Osteoblast (primary cell): ENCODE measurements around the gene ECEL1. TPM values are rescaled to one million over a fixed set of nuclear protein-coding genes. Genes with fewer than 3 reads are reported as not detected.
"Not testable (repeated sequence)": the region's sequence is repeated elsewhere in the genome, so short reads cannot be mapped to it uniquely, and the experiment has no call there.

Experiments used
- DNase-seq: peaks from one replicate; pipeline ENCODE4 v3.0.0; 2011; ENCODE audit warnings: low spot score, mixed read lengths; ENCODE audit not compliant: insufficient read length; ENCODE audit errors: missing footprints
- H2AFZ ChIP-seq: 2 replicates; pipeline ENCODE4 v1.6.0; 2011; ENCODE audit warnings: mild to moderate bottlenecking, low read length
- H3K27ac ChIP-seq: 2 replicates; pipeline ENCODE4 v1.5.1; 2011; ENCODE audit warnings: mild to moderate bottlenecking, low read depth, low read length, moderate library complexity
- H3K27me3 ChIP-seq: 2 replicates; pipeline ENCODE4 v1.6.0; 2012; ENCODE audit warnings: mild to moderate bottlenecking, control low read depth, inconsistent platforms, low read length, moderate library complexity; ENCODE audit not compliant: insufficient read depth
- H3K36me3 ChIP-seq: 2 replicates; pipeline ENCODE4 v1.5.1; 2011; ENCODE audit warnings: mild to moderate bottlenecking, low read length, control low read depth, moderate library complexity; ENCODE audit not compliant: insufficient read depth
- H3K4me1 ChIP-seq: 2 replicates; pipeline ENCODE4 v1.5.1; 2011; ENCODE audit warnings: mild to moderate bottlenecking, low read length, control low read depth, moderate library complexity; ENCODE audit not compliant: insufficient read depth
- H3K4me2 ChIP-seq: 2 replicates; pipeline ENCODE4 v1.6.0; 2011; ENCODE audit warnings: mild to moderate bottlenecking, low read length; ENCODE audit not compliant: insufficient read depth
- H3K4me3 ChIP-seq: fragments of 200-600 bp; sonication (generic); 3 replicates; pipeline ENCODE4 v1.5.1; 2012; ENCODE audit warnings: mild to moderate bottlenecking, low read length, inconsistent platforms; ENCODE audit not compliant: insufficient read depth
- H3K79me2 ChIP-seq: 2 replicates; pipeline ENCODE4 v1.6.0; 2012; ENCODE audit warnings: mild to moderate bottlenecking, low read length, control low read depth, inconsistent platforms; ENCODE audit not compliant: insufficient read depth
- H3K9me3 ChIP-seq: 2 replicates; pipeline ENCODE4 v1.5.1; 2011; ENCODE audit warnings: low read depth, low read length, control low read depth
- H4K20me1 ChIP-seq: 2 replicates; pipeline ENCODE4 v1.6.0; 2012; ENCODE audit warnings: mild to moderate bottlenecking, low read length, control low read depth; ENCODE audit not compliant: insufficient read depth
- total RNA-seq: library from RNA; depleted of rRNA; stranded (reverse); fragments of >200 nt; gene quantifications from 2 replicates; pipeline ENCODE4 v1.2.3, GENCODE V29; 2012
- TF ChIP-seq, protein P1 (sequence below): IDR thresholded peaks from 2 replicates; pipeline ENCODE4 v1.5.1; 2011; ENCODE audit warnings: mild to moderate bottlenecking, low read depth, low read length, moderate library complexity; ENCODE audit errors: extremely low read depth

Gene ECEL1
- total RNA-seq, 1 donor: not detected

- Histone ChIP-seq H3K27ac (no peak overlapping the region), H4K20me1 (no peaks in the 10 kb centered on the region), H2AFZ (no peak overlapping the region), H3K4me3 (no peak overlapping the region), H3K36me3 (no peaks in the 10 kb centered on the region), H3K79me2 (no peaks in the 10 kb centered on the region), H3K27me3 (peaks cover 4% of the 10 kb centered on the region), H3K4me2 (no peak overlapping the region), H3K4me1 (no peaks in the 10 kb centered on the region), H3K9me3 (no peaks in the 10 kb centered on the region)
- TF ChIP-seq, protein P1, sequence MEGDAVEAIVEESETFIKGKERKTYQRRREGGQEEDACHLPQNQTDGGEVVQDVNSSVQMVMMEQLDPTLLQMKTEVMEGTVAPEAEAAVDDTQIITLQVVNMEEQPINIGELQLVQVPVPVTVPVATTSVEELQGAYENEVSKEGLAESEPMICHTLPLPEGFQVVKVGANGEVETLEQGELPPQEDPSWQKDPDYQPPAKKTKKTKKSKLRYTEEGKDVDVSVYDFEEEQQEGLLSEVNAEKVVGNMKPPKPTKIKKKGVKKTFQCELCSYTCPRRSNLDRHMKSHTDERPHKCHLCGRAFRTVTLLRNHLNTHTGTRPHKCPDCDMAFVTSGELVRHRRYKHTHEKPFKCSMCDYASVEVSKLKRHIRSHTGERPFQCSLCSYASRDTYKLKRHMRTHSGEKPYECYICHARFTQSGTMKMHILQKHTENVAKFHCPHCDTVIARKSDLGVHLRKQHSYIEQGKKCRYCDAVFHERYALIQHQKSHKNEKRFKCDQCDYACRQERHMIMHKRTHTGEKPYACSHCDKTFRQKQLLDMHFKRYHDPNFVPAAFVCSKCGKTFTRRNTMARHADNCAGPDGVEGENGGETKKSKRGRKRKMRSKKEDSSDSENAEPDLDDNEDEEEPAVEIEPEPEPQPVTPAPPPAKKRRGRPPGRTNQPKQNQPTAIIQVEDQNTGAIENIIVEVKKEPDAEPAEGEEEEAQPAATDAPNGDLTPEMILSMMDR: no peak
- DNase-seq: no peak
Observed at GRCh38 chr2:232449964-232450363, 37.7 kb downstream of the ECEL1 start.

DNA sequence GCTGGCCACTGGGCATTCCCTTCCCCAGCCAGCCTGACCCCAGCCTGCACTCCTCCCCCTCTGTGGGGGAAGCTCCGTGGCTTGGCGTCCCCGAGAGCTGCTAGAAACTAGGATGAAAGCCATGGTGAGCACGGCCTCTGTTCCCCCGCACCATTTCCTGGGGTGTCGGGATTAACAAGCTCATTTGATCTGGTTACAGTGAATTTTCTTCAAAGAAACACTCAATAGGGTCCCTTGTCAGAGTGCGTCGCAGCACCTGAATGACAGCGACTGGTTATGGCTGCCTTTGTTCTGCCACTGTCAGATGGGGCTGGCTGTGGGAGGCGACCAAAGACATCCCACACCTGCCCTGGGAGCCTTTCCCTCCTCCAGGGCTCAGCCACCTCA, 39.3 kb downstream of the ECEL1 start:
- Histone ChIP-seq H3K4me2 (no peak overlapping the region), H3K79me2 (no peaks in the 10 kb centered on the region), H3K4me1 (no peaks in the 10 kb centered on the region), H3K27me3 (peaks cover 2% of the 10 kb centered on the region), H3K4me3 (no peak overlapping the region), H3K9me3 (no peaks in the 10 kb centered on the region), H3K36me3 (no peaks in the 10 kb centered on the region), H3K27ac (no peak overlapping the region), H4K20me1 (no peaks in the 10 kb centered on the region), H2AFZ (no peak overlapping the region)
- TF ChIP-seq, protein P1: no peak
- no peak for DNase-seq

DNA sequence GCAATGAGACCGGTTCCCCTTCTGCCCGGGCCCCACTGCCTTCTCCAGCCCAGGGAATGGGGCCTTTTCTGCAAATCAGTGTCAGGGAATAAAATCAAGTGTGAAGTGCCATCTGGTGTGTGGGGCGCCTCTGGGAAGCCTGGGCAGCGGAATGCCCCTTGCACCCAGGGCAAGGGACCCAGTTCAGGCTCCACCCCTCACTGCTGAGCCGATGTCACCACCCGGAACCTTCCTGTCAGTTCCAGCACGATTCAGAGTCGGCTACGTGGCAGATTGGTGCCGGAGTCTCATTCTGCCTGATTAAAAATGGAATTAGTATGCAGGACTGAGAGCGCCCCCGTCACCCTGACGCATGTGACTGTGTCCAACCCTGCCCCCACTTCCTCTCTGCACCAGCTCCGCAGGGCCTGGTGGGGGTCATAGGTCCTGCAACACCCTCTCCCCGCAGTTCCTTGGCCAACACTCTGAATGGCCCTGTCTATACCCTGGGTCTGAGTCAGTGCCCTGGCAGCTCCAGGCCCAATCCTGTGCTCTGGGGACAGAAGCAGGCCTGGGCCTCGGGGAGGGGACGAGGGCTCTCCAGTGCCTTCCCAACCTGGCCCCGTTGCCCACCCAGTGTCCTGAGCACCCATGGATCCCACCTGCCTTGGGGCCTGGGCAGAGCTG, 39.9 kb downstream of the ECEL1 start:
- TF ChIP-seq, protein P1: no peak
- Histone ChIP-seq H3K27me3 (no peaks in the 10 kb centered on the region), H3K9me3 (no peaks in the 10 kb centered on the region), H3K27ac (no peak overlapping the region), H3K4me3 (no peak overlapping the region), H3K4me2 (no peak overlapping the region), H2AFZ (no peak overlapping the region), H3K79me2 (no peaks in the 10 kb centered on the region), H4K20me1 (no peaks in the 10 kb centered on the region), H3K36me3 (no peaks in the 10 kb centered on the region), H3K4me1 (no peaks in the 10 kb centered on the region)
- DNase-seq: peak; percentile 72

DNA sequence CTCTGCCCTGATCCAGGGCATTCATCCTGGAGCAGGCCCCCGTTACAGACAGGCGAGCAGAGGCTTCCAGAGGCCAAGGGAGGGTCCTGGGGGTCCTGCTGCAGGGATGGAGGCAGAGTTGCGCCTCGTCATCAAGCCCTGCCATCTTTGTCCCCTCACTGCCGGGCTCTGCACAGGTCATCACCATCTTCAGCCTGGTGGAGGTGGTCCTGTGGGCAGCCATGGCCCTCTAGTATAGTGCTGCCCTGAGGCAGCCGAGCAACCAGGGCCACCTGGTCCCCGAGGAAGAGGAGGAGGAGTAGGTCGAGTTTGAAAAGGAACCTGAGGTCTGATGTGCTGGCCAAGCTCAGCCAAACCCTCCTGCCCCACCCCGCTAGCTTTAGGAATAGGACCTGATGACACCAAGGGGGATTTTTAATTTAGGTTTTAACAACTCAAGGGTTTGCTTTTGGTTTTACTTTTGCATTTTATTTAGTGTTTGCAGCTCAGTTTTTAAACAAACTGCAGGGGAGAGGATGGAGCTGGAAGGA, 40.5 kb downstream of the ECEL1 start:
- Histone ChIP-seq H3K4me3 (no peak overlapping the region), H3K9me3 (no peaks in the 10 kb centered on the region), H3K27ac (no peak overlapping the region), H3K36me3 (no peaks in the 10 kb centered on the region), H3K27me3 (no peaks in the 10 kb centered on the region), H4K20me1 (no peaks in the 10 kb centered on the region), H3K79me2 (no peaks in the 10 kb centered on the region), H3K4me2 (no peak overlapping the region), H3K4me1 (no peaks in the 10 kb centered on the region), H2AFZ (no peak overlapping the region)
- TF ChIP-seq, protein P1: no peak
- DNase-seq: peak; percentile 52

- H3K27me3 ChIP-seq, H3K27ac ChIP-seq, H2AFZ ChIP-seq, H3K4me3 ChIP-seq, H3K36me3 ChIP-seq, H3K79me2 ChIP-seq, H3K9me3 ChIP-seq, H3K4me2 ChIP-seq, H4K20me1 ChIP-seq, H3K4me1 ChIP-seq: not testable (repeated sequence)
- DNase-seq: peak; percentile 81
Observed at GRCh38 chr2:232446266-232446777, 41.3 kb downstream of the ECEL1 start.
